ENCODE results near the gene NOX5.

GRCh38 chr15:69088300-69088965 lies 73.9 kb downstream of the NOX5 start:
- TF ChIP-seq CTCF (conservative IDR thresholded peaks at IDR 0.05; ENCODE audit: low read depth, low read length) (no peak), POLR2A (IDR thresholded peaks at IDR 0.05; ENCODE audit: low read depth, low read length) (no peak), CEBPB (IDR thresholded peaks at IDR 0.05; ENCODE audit: low read depth, low read length) (no peak), MXI1 (IDR thresholded peaks at IDR 0.05; ENCODE audit: borderline replicate concordance, low read depth, low read length) (no peak), BHLHE40 (IDR thresholded peaks at IDR 0.05; ENCODE audit: low read depth, low read length) (no peak), CHD1 (IDR thresholded peaks at IDR 0.05; ENCODE audit: low read depth, low read length) (no peak), FOS (IDR thresholded peaks at IDR 0.05; ENCODE audit: low read depth, low read length) (no peak), RAD21 (IDR thresholded peaks at IDR 0.05; ENCODE audit: low read length) (no peak)
- TF ChIP-seq, protein P1, sequence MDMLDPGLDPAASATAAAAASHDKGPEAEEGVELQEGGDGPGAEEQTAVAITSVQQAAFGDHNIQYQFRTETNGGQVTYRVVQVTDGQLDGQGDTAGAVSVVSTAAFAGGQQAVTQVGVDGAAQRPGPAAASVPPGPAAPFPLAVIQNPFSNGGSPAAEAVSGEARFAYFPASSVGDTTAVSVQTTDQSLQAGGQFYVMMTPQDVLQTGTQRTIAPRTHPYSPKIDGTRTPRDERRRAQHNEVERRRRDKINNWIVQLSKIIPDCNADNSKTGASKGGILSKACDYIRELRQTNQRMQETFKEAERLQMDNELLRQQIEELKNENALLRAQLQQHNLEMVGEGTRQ (IDR thresholded peaks at IDR 0.05; ENCODE audit: low read depth, low read length): no peak
